GM19455 (cell line): ENCODE data around the gene DBF4B.
"Not testable (repeated sequence)": the region's sequence is repeated elsewhere in the genome, so short reads cannot be mapped to it uniquely, and the experiment has no call there.

Source experiments
- ATAC-seq: cut with Tn5 transposase; IDR thresholded peaks from one replicate; pipeline ENCODE4 v1.9.1; 2021; ENCODE audit not compliant: unreplicated experiment

DBF4B gene

DNA sequence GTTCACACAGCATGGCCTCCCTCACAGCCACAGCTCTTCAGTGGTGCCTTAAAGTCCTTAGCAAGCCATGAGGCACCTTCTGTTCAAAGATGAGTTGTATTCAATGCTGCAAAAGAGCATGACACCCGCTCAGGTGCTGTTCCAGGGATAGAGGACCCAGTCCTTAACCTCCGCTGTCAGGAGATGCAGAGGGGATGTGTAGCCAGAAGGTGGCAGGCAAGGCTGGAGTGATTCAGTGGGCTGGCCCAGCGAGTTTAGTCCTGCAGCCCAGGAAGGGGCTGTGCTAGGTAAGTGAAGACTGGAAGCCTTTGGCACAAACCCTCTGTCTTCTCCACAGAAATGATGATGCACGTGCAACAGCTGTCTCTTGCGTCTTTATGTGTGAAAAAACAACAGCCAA lies 25.3 kb downstream of the DBF4B start:
- no peak for ATAC-seq

GRCh38 chr17:44734272-44734671 lies 25.8 kb downstream of the DBF4B start:
- no peak for ATAC-seq

DNA sequence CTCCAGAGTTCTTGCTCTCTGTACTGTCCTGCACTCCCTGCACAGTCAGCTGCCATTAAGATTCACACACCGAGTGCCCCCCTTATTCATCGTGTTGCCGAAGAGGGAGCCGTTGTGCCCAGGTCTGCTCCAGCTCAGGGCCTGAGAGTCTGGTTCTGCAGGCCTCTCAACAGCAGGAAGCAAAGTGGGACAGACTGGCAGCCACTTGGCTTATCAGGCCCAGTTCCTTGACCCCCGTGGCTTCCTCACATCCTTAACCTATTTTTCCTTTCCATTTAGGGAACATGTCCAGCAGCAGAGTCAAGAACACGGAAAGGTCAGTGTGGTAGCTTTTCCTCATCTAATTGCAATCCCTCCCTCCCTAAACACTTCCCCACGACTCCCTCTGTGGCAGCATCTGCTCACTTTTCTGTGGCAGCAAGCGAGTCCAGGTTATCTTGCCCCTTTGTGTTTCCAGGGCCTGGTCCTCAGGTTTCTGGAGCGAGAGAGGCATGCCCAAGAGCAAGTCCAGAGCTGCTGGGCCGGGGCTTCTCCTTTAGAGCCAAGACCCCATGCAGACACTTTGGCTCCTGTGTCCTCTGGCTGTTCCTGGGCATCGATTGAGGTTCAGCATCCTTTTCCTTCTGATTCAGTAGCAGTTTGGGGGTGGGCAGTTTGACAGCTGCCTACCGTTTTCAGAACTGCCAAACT lies 28.2 kb downstream of the DBF4B start:
- ATAC-seq, result no peak

GRCh38 chr17:44738214-44738906 lies 29.9 kb downstream of the DBF4B start:
- ATAC-seq, result no peak

GRCh38 chr17:44741316-44741715 lies 32.9 kb downstream of the DBF4B start:
- ATAC-seq, result no peak

- no peak for ATAC-seq
Observed at GRCh38 chr17:44745301-44745700, 36.8 kb downstream of the DBF4B start.

GRCh38 chr17:44745738-44746137 lies 37.3 kb downstream of the DBF4B start:
- ATAC-seq, result not testable (repeated sequence)

- no peak for ATAC-seq
Observed at GRCh38 chr17:44747566-44747965, 39.1 kb downstream of the DBF4B start.

GRCh38 chr17:44749076-44749979 lies 40.9 kb downstream of the DBF4B start:
- no peak for ATAC-seq

- ATAC-seq, result no peak
Observed at GRCh38 chr17:44749980-44750318, 41.5 kb downstream of the DBF4B start.

DNA sequence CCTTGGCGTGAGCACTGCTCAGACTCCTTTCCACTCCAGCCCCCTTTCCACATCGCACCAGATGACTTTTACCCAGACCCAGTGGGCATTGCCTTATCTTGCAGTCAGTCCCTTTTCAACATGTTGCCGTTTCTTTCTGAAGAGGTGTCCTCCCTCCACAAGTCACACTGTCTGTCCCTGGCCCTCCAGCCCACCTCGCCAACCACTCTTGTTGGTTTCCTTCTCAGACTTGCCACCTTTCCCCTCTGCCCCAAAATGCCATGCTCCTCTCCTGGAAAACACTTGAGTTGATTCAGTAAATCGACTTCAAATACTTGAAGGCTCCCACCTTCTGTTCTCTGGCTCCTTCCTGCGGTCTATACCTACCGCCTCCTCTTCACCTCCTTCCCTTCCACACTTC lies 42.9 kb downstream of the DBF4B start:
- no peak for ATAC-seq

DNA sequence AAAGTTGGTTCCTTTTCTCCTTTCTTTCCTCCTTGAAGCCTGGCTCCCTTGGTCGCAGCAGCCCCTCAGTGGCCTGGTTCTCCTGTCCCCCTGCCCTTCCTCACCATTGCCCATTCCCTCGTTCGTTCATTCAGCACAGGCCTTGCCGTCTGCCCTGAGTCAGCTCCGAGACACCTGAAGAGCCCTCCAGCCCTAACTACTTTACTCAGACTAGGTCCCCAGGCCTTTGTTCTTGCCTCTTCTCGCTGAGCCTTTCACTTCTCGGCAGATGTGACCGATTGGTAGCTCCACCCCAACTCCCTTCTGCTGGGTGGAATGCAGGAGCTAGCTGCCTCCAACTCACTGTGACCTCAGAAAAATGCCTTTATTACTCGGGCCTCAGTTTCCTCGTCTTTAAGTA lies 43.3 kb downstream of the DBF4B start:
- ATAC-seq, result no peak

DNA sequence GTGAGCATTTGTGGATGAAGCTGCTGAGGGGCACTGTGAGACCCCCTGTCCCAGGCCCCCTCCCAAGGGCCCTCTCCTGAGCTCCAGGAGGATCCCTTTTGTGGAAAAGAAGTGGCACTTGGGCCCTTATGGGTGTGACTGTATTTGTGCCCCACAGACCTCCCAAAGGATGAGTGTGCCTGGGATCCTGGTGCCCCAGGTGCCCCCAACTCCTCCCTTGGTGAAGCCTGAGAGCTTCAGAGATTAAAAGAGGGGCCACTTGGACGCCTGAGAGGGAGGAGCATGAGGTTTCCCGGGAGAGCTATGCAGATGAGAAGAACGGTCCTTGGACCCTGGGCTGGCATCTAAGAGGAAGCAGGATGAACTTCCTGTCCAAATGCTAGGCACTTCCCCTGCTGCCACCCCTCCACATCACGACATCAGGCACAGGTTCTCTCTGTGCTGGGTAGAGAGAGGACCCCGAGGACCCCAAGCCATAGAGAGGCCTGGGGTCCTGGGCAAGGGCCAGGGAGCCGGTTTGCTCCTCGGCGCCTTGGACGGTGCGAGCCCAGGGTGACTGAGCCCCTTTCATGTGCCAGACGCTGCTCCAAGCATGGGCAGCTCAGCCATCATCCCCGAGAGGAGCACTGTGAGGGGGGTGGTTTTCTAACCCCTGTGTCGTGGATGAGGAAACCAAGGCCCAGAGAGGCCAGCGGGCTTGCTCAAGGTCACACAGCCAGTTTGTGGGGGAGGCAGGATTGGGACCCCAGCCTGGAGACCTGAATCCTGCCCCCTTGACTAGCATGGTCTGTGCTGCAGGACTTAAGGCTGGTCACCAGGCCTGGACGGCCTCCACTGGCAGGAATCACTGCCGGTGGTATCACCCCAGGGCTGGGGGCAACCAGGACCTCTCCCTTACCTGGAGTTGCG lies 44.7 kb downstream of the DBF4B start:
- no peak for ATAC-seq

- no peak for ATAC-seq
Observed at GRCh38 chr17:44754276-44754675, 45.8 kb downstream of the DBF4B start.

GRCh38 chr17:44755180-44755579 lies 46.7 kb downstream of the DBF4B start:
- ATAC-seq, result not testable (repeated sequence)

- ATAC-seq, result no peak
Observed at GRCh38 chr17:44757045-44757917, 48.8 kb downstream of the DBF4B start.

GRCh38 chr17:44757918-44758413 lies 49.5 kb downstream of the DBF4B start:
- ATAC-seq, result no peak

DNA sequence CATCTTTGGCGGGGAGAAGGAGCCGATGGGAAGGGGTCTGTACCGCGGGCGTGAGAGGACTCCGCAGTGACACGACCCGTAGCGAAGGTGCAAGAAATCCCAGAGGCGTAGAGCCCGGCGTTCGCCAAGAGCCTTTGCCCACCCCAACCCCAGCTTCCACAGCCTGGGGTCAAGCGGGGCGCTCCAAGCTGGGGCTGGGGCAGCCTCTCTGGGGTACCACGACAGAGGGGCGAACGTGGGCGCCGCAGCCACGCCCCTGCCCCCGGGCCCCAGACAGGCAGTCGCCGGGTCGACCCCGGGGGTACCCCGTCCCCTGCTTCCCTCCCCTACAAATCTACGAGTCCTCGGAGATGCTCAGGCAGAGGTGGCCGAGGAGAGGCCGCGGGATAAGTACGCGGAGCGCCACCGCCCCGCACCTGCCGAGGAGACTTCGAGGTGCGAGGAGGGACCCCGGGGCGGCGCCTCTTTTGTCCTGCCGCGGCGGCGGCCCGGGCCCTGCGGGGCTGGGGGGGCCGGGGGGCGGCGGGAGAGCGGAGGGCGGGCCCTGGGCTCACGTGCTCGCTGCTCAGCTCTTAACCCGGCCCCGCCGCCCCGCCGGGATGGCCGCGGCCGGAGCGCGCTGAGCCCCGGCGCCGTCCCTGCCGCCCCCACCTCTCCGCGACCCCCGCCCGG lies 50.1 kb downstream of the DBF4B start, which contains the start of gene ADAM11:
Gene ADAM11 (plus strand): TSS at position 575 of the 672 bp plus-strand sequence. CDS start 212 bp downstream, outside the sequence.
- no peak for ATAC-seq
